Measurements from ENCODE around the gene FMN1. TPM values are rescaled to one million over a fixed set of nuclear protein-coding genes. Genes with fewer than 3 reads are reported as not detected.
A peak's percentile ranks its signal among the peaks of the same experiment; 100 is the strongest.

The FMN1 gene
- total and polyA plus RNA-seq, 12 donors = 0.22 to 5.5 (median 3.3) TPM

GRCh38 chr15:32956711-32957110 lies 237.8 kb downstream of the FMN1 start:
- 47 to 53% methylated on average over 2 of the region's 2 CpGs for WGBS, 2 donors
- no peak overlapping the region for H3K27ac ChIP-seq

DNA sequence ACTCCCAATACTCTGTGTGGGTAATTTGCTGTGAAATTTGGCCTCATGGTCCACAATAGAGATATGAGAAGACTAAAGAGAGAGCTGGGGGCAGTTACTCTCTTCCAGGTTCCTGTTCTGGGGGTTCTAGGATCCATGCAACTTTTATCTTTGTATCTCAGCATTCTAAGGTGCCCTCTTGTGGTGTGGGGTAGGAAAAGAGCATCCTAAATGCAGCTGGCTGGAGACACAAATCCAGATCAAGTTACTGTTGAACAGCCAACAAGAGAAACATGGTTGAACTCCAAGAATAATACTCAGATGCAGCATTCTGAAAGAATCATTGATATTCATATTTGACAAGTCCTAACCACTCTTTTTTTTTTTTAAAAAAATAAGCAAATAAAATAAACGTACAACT lies 238.5 kb downstream of the FMN1 start:
- no peak overlapping the region for H3K4me3 ChIP-seq
- WGBS, 2 donors = 41 to 47% methylated on average over 1 of the region's 1 CpG
- intact Hi-C loops (cut with DNase I) = loop anchor here in 2 of 10 donors (10.0 kb wide), 2 partner anchors 111 to 291 kb away; no protein-coding TSS in a partner anchor
- H3K27ac ChIP-seq = no peak overlapping the region
- peak in 7 of 9 donors; percentile 26 to 46 (median 34) for TF ChIP-seq CTCF (IDR thresholded peaks at IDR 0.05)
- H3K4me1 ChIP-seq = peaks cover 0 to 8% (median 0%) of the 10 kb centered on the region in 9 donors
- no peaks in the 10 kb centered on the region for H3K27me3 ChIP-seq
- no peaks in the 10 kb centered on the region for H3K36me3 ChIP-seq
- ATAC-seq (peak in 2 of 8 donors; percentile 29 to 34), DNase-seq (no peak)
- no peaks in the 10 kb centered on the region for H3K9me3 ChIP-seq

More at GRCh38 chr15:32956711-32957110, 237.8 kb downstream of the FMN1 start:
- DNase-seq (no peak), ATAC-seq (no peak)
- intact Hi-C loops (cut with DNase I) = loop anchor here in 2 of 10 donors (10.0 kb wide), 2 partner anchors 112 to 292 kb away; no protein-coding TSS in a partner anchor
- no peak for TF ChIP-seq CTCF (IDR thresholded peaks at IDR 0.05)
- no peaks in the 10 kb centered on the region for H3K9me3 ChIP-seq
- H3K4me3 ChIP-seq = no peak overlapping the region
- peaks cover 0 to 8% (median 0%) of the 10 kb centered on the region in 9 donors for H3K4me1 ChIP-seq
- H3K27me3 ChIP-seq = no peaks in the 10 kb centered on the region
- H3K36me3 ChIP-seq = no peaks in the 10 kb centered on the region

GRCh38 chr15:32953533-32953910 lies 241.0 kb downstream of the FMN1 start:
- WGBS, 2 donors = 74 to 75% methylated on average over 7 of the region's 7 CpGs
- intact Hi-C loops (cut with DNase I) = loop anchor here in 2 of 10 donors (10.0 kb wide), 2 partner anchors 109 to 289 kb away; no protein-coding TSS in a partner anchor
- peaks cover 0 to 8% (median 0%) of the 10 kb centered on the region in 9 donors for H3K4me1 ChIP-seq

GRCh38 chr15:32952901-32953532 lies 241.5 kb downstream of the FMN1 start:
- no peak for TF ChIP-seq CTCF (IDR thresholded peaks at IDR 0.05)
- peaks cover 0 to 8% (median 0%) of the 10 kb centered on the region in 9 donors for H3K4me1 ChIP-seq
- no peak overlapping the region for H3K4me3 ChIP-seq
- H3K9me3 ChIP-seq = peaks cover 0 to 8% (median 0%) of the 10 kb centered on the region in 11 donors
- ATAC-seq = peak in 3 of 8 donors; percentile 43 to 63 (median 47)
- H3K36me3 ChIP-seq = no peaks in the 10 kb centered on the region
- 50 to 52% methylated on average over 12 of the region's 12 CpGs for WGBS, 2 donors
- no peaks in the 10 kb centered on the region for H3K27me3 ChIP-seq
- intact Hi-C loops (cut with DNase I) = loop anchor here in 2 of 10 donors (10.0 kb wide), 2 partner anchors 108 to 288 kb away; no protein-coding TSS in a partner anchor
- DNase-seq = no peak
- no peak overlapping the region for H3K27ac ChIP-seq

More at GRCh38 chr15:32953533-32953910, 241.0 kb downstream of the FMN1 start:
- DNase-seq (no peak), ATAC-seq (no peak)
- Histone ChIP-seq H3K27ac (no peak overlapping the region), H3K36me3 (no peaks in the 10 kb centered on the region), H3K27me3 (no peaks in the 10 kb centered on the region), H3K4me3 (no peak overlapping the region), H3K9me3 (peaks cover 0 to 8% (median 0%) of the 10 kb centered on the region in 11 donors)
- no peak for TF ChIP-seq CTCF (IDR thresholded peaks at IDR 0.05)
